ENCODE measurements around the gene PAXX.

- TF ChIP-seq CTCF (IDR thresholded peaks at IDR 0.05 in 2 of 3, conservative IDR thresholded peaks at IDR 0.05 in 1 of 3; ENCODE audit: borderline replicate concordance in 1 of 3, insufficient read depth in 1 of 3, low read depth in 2 of 3, low read length in 2 of 3) (no peak), EZH2 (IDR thresholded peaks at IDR 0.05) (no peak), EGR1 (IDR thresholded peaks at IDR 0.05; ENCODE audit: low read depth) (no peak)
These were observed 45.0 kb upstream of the PAXX start for GRCh38 chr9:136947028-136947891.

Measured in HCT116 (cell line).